Stimulated activated CD4-positive, alpha-beta T cell treated with anti-CD3 and anti-CD28 coated beads, Interleukin-1b, Interleukin-23, amount 100 ng/mL, for 1 hour (primary cell): Measurements from ENCODE around the gene ATP6V1G2.

Experiments
- DNase-seq, 2 donors: peaks; one replicate each; pipeline ENCODE4 v3.0.0-alpha.2; 2020; ENCODE audit warnings: low read depth in 2 of 2

The ATP6V1G2 gene

DNA sequence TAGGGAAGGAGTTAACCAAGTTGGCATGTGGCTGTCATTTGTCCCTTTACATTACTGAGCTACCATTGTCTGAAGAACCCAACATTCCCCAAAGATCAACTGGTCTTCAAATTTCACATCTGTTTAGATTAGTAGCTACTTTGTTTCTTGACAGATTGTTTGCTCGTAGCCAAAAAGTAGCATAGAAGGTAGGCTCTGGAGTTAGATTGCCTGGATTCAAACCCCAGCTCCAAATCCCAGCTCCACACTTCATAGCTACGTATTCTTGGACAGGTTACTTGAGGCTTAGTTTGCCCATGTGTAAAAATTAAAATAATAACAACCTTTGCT lies 2.1 kb upstream of the ATP6V1G2 start:
- DNase-seq: no peak

DNA sequence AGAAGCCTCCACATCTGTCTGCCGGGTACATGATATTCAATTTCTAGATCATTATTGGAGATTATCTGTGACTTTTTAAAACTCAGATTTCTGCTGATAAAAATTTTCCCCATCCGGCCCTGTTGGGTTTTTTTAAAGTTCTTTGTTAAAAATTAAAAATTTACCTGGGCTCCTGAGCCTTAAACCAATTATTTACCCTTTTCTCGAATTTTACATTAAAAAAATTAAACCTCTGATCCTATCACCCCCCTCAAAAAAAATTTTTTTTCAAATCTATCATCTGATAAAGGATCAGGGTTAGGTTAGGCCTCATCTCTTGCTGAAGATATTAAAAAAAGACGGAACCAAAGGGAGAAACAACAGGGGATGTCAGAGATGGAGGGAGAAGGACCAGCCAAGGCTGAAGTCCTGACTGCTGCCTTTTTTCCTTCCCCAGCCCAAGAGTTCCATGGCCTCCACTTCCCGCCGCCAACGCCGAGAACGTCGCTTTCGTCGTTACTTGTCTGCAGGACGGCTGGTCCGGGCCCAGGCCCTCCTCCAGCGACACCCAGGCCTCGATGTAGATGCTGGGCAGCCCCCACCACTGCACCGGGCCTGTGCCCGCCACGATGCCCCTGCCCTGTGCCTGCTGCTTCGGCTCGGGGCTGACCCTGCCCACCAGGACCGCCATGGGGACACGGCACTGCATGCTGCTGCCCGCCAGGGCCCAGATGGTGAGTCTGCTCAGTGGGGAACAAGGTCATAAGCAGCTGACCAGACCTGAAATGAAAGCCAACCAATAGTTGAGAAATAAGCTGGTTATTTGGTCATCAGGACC lies 1.5 kb upstream of the ATP6V1G2 start:
- DNase-seq: no peak

DNA sequence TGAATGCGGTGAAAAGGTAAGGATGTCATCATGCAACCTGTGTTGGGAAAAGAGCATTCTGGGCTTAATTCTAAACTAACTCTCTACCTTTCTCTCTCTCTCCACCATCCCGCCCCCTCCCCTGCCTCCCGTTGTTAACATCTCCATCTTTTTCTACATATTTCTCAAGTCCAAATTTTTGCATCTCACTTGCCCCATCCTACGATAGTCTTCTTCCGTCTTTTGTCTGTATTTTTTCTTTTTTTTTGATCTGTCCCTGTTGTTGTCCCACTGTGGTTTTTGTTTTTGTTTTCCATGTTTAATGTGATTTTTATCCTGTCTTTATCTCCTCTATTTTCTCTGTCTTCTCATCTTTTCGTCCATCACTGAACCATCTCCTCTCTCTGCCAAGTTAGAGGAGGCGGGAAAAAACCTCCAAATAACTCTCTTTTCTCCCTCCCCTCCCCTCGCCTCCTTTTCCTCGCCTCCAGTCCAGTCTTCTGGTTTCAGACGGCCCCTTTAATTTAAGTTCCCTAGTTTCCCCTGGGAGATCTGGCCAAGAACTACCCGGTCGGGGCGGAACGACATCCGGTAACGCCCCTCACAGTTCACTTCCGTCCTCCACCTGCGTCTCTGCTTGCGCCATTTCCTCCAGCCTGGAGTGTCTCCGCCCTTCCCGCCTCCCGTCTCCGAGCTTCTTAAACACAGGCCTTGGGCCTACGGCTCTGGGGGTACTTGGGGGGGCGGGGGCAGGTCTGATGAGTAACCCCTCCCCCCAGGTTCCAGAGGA lies 734 bp upstream of the ATP6V1G2 start, which contains the start of gene NFKBIL1:
Gene NFKBIL1, plus strand, starts transcription at position 651 of the 769 bp plus-strand sequence. Its CDS starts 87 bp downstream, at position 738.
- peak; percentile 71 to 78 for DNase-seq

DNA sequence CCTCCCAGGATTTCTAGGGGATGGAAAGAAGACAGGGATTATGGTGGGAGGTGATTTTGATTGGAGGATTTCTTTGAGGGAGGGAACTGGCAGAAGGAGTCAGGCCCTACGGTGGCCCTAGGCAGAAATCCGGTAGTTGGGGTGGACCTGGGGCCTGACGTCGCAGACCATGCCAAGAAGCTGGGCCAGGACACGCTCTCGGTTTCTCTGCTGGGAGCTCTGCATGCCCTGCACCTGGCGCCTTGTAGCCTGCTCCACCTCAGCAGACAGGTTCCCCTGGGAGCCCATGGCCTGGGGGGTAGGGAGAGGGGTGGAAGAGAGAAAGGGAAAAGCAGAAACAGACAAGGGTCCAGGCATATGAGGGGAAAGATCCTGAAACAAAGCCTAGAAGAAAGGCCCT lies 1.1 kb downstream of the ATP6V1G2 start:
- DNase-seq: no peak

DNA sequence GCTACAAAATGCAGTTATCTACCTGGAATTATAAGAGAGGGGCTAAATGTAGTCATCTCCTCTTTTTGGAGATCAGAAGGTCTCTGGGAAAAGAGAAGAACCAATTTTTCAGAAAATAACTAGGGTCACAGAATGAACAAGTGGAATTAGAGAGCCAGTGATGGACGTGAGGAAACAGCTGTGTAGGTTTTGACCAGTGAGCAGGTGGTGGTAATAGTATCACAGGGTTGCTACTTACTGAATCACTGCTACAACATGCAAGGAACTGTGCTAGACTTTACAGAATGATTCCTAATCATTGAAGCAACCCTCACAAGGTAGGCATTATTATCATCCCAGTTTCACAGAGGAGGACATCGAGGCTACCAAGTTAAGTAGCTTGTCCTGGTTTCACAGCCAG lies 1.7 kb downstream of the ATP6V1G2 start:
- DNase-seq: no peak

DNA sequence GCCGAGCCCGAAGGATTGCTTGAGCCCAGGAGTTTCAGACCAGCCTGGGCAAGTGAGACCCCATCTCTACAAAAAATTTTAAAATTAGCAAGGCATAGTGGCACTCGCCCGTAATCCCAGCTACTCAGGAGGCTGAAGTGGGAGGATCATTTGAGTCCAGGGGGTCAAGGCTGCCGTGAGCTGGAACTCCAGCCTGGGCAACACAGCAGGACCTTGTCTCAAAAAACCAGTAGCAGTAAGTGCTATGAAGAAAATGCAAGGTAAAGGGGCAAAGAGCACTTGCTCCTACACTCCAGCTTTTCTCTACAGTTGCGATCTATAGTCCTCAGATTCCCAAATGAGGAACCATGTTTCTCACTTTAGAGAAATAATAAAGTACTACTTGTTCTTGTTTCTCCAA lies 2.8 kb downstream of the ATP6V1G2 start:
- DNase-seq: no peak

DNA sequence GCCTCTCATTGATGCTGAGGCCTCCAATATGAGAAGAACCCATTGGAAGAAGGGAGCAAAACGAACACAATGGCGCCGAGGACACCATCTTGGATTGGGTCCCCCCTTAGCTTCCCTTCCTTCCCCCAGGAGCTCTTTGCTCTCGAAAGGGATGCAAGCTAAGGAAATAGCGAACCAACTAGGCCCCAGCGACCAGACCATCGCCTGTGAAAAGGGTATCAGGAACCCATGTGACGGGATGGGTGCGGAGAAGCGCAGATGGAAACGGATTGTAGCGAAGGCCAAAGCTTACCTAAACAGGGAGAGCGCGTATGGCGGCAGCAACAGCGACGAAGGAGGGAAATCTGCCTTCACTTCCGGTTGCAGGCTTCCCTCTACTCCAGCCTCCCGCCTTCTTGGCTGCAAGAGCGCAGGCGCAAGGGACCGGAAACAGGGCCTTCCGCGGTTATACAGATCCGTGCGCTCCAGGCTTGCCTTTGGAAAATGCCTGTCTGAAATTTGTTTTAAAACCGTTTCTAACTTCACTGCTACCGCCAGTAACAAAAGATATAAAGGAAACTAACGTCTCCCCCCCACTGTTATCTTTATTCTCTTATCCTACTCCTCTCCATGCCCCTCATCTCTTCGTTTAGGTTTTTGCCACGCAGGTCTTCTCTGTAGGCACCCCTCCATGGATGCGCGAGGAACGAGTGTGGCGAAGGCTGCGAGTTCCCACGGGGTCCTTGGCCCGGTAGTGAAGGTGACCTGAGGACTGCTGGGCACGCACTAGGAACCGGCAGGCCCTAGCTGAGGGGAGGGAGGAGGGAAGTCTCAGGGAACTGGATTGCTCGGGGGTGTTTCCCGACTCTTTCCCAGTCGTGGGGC lies 4.5 kb downstream of the ATP6V1G2 start, which contains the start of gene DDX39B:
Gene DDX39B, minus strand, starts transcription at position 346 of the 864 bp plus-strand sequence. CDS start 1,471 bp downstream, outside the sequence.
- peak; percentile 66 to 88 for DNase-seq

DNA sequence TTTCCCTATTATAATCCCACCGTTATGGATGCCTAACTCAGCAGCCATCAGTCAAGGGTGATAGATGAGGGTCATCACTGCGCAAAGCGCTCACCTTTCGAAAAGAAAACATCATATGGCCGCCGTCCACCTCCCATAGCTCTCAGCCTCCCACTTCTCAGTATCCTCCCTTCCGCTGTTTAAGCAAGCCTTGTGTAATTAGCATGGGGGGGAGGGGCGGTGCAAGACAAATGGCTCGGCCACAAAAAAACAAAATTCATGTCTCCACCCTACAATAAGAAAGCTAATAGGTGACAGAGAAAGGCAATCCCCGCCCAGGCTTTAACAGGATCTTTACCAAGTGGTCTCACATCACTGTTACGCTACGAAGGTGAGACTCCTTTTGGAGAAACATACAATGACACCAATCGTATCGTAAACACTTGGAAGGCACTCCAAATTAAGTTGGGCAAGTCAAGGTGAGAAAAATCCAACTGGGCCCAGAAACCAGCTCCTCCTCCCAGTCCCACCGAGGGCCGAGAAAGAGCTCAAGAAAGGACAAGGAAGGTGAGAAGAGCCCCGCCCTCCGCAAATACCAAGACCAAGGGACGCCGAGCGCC lies 5.2 kb downstream of the ATP6V1G2 start:
- peak in 1 of 2 donors; percentile 29 for DNase-seq

DNA sequence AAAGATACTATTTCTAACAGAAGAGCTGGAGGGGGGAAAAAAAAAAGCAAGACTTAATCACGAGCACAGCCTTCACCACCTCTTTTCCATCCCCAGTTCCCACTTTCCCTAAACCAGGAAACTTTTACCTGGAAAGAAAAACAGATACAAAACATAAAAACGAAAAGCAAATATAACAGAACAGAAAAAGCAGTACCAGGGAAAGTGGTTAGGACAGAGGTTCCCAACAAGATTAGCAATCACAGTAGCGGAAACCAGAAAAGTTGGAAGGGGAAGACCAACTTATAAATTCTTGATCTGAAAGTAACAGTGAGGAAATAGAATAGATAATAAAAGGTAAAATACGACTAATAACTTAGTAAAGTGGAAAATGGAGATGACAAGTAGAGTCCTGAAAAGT lies 5.8 kb downstream of the ATP6V1G2 start:
- no peak for DNase-seq

DNA sequence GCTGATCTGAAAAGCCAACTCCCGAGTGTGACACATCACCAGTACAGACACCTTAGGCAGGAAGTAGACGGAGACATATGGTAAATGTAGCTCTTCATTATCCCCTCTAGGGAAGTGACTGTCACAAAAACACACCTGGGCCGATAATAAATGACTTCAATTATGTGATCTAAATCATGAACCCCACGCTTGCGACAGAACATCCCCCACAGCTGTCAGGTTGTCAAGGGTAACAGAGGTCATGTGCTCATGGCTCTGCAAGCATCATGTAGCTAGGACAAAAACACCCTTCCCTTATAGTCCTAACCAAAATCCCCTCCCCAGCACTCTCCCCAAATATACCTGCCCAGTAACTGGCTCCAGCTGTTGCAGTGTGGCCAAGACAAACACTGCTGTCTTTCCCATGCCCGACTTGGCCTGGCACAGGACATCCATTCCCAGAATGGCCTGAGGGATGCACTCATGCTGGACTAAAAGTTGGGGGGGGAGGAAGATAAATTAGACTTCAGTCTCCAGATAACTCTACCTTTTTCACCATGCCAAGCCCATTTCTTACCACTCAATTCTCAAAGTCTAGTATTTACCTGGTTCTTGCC lies 7.5 kb downstream of the ATP6V1G2 start:
- no peak for DNase-seq

DNA sequence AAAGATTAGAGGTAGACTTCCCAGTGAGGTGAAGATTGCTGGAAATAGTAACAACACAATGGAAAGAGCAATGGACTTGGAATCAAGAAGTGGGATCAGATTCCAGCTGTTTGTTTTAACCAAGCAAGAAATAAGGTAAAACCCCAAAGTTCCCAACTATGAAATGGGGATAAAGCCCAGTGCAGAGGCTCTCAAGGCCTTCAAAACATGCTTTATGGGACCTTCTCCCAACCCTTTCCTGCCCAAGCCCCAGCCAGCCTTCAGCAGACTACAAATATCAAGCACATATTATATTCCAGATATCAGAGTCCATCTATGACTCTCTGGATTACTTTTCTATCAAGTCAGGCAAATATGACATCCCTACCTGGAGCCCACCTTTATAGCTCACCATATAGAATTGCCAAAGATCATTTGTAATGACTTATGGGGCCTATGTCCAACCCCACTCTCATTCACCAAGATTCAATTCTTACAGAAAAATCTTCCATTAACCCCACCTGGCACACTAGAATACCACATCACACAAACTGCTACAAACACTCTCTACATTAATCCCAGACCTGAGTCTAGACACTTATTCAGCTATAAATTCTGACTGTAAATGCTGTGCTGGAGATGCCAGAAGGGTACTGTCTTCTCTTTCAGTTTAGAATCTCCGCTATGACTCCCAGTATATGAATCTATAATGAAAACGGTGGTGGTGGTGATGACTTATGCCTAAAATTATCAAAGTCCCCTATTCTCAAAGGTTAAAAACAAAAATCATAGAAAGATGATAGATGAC lies 10.7 kb downstream of the ATP6V1G2 start:
- no peak for DNase-seq

DNA sequence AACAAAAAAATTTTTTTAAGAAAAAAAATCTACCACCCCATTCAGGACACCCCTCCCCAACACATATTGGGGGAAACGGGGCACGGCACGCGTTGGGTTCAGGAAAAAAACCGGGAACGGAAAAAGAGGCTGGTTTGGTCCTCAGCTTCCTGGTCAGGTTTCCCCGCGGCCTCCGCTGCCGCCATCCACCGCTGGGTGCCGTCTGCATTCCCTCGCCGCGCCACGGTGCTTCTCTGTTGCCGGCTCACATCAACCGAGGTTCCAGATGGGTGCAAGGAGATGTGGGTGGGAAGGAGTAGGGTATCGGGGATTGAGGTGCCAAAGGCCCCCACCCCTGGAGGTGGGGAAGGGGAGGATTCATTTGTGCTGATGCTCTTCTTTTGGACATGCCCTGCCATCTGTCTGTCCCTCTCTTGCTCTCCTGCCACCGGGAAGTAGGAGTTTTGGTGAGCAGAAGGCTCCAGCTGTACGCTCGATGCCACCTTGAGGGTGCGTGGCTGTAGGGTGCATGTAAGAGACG lies 11.8 kb downstream of the ATP6V1G2 start:
- no peak for DNase-seq

DNA sequence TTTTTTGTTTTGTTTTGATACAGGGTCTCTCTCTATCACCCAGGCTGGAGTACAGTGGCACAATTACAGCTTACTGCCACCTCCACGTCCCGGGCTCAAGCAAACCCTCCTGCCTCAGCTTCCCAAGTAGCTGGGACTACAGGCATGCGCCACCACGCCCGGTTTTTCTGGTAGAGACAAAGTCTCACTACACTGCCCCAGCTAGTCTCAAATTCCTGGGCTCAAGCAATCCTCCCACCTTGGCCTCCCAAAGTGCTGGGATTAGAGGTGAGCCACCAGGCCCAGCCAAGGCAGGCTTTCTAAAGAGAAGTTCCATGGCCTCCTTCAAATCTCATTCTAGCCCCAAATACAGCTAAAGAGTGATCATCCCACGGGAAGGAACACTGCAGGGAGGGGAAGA lies 12.4 kb downstream of the ATP6V1G2 start:
- DNase-seq: no peak

DNA sequence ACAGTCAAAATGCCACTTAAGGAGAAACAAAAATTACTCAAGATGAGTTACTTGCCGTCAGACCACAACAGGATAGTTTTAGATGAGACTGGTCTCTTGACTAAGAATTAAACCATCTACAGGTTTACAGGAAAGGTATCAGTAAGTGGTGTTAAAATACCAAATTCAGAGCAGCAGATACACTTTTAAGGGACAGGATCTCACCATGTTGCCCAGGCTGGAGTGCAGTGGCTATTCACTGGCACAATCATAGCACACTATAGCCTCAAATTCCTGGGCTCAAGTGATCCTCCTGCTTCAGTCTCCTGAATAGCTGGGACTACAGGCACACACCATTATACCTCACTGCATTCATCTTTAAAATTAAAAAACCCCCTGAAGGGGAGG lies 13.0 kb downstream of the ATP6V1G2 start:
- no peak for DNase-seq

DNA sequence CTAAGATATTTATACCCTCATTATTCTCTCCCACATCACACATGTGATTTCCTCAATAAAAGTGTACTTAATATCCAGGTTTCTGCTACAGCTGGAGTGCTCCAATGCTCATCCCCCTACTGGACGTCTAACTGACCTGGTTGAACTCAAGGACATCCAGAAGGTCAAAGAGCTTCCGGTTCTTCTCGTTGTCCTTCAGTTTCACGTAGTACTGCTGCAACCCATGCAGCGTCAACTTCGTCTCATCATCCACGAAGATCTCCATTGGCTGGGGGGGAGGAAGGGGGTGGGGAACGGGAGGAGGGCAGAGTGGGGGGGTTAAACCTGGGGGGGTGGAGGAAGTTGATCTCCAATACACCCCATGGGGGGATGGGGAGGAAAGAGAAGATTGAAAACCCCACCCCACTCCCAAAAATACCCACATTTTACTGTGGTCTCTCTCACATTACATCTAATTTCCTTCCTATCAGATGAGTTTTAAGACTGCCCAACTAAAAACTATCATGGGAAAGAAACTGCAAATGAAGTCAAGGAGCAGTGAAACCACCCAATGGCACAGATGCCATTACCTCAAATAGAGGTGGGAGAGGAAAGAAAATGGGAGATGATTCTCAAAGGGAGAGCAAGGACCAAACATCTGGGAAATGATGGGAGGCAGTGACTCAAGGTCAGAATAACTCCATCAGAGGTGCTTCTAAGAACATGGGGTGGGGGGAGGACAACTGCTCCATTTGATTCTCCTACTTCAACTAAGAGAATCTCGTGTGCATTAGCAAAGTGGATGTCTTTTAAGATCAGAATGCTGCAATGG lies 13.6 kb downstream of the ATP6V1G2 start:
- no peak for DNase-seq

DNA sequence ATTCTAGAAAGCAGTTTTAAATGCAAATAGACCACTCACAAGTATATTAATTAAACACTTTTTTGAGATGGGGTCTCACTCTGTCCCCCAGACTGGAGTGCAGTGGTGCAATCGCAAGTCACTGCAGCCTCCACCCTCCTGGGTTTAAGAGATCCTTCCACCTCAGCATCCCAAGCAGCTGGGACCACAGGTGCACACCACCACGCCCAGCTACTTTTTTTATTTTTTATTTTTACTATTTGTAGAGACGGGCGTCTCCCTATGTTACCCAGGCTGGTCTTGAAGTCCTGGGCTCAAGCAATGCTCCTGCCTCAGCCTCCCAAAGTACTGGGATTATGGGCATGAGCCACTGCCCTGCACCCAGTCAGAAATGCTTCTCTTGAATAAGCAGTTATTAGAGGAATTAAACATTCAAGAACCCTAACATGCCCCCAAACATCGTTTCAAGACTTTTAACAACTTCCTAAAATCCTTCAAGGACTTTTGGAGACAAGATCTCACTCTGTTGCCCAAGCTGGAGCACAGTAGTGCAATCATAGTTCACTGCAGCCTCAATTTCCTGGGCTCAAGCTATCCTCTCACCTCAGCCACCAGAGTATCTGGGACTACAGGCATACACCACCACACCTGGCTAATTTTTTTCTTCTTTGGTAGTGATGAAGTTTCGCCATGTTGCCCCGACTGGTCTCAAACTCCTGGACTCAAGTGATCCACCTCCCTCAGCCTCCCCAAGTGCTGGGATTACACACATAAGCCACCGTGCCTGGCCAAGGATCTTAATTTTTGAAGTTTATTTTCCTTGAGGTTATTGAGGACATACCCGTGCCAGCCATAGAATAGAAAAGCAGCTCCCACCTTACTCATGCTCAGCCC lies 14.4 kb downstream of the ATP6V1G2 start:
- no peak for DNase-seq

DNA sequence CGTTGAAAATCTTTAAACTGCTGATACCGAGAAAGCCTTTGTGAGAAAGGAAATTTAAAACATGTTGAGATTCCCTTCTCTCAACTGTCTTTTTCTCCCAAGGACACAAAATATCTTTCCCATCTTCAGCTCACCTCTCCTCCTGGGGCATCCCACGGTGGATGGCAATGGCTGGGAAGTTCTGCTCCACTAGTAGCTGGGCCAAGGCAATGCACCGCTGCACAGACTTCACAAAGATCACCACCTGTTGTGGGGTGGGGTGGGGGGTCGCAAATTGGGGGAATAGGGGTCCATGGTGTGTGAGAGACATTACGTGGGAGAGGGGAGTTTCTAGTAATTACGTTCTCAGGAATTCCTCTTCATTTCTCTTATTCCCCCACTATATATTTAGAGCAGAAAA lies 15.2 kb downstream of the ATP6V1G2 start:
- no peak for DNase-seq

DNA sequence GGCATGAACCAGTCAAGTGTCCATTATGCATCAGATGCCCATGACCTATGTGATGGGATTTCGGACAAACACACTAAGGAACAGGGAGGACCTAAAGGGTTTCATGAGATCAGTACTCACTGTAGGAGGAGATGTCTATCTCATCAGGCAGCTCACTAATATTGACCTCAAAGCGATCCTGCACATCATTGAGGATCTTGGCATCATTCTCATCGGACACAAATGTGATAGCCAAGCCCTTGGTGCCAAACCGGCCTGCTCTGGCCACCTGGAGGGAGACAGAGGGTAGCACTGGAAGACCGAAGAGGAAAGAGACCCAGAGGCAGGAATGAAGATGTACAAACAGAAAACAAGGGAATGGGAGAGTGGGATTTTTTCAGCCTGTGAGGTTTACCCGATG lies 15.7 kb downstream of the ATP6V1G2 start:
- DNase-seq: no peak
